Inflammatory macrophage treated with lipopolysaccharide for 1 hour (primary cell): Measurements from ENCODE around the gene ATP6V0C.
A peak's percentile ranks its signal among the peaks of the same experiment; 100 is the strongest.

Source experiments
- DNase-seq, 2 donors: peaks; one replicate each; pipeline ENCODE4 v3.0.0-alpha.2; 2020 to 2022

ATP6V0C gene

GRCh38 chr16:2512735-2513404, 882 bp upstream of the ATP6V0C start:
- DNase-seq: no peak

- DNase-seq: peak in 1 of 2 donors; percentile 42
Observed at GRCh38 chr16:2514333-2515179, 804 bp downstream of the ATP6V0C start.

- DNase-seq: peak in 1 of 2 donors; percentile 44
Observed at GRCh38 chr16:2515180-2515851, 1.6 kb downstream of the ATP6V0C start.

- peak; percentile 72 for DNase-seq
Observed at GRCh38 chr16:2516391-2517240, 2.9 kb downstream of the ATP6V0C start.

GRCh38 chr16:2517954-2518605, 4.3 kb downstream of the ATP6V0C start:
- DNase-seq: no peak

- DNase-seq: no peak
Observed at GRCh38 chr16:2518823-2519710, 5.3 kb downstream of the ATP6V0C start.

- no peak for DNase-seq
Observed at GRCh38 chr16:2519711-2520080, 5.9 kb downstream of the ATP6V0C start.

- DNase-seq: peak; percentile 82 to 87
Observed at GRCh38 chr16:2520097-2520783, 6.5 kb downstream of the ATP6V0C start, which contains the start of gene AMDHD2. TSS of gene AMDHD2 (plus strand) at chr16:2520371. CDS start at chr16:2520459, 88 bp downstream.

GRCh38 chr16:2520784-2521531, 7.2 kb downstream of the ATP6V0C start:
- no peak for DNase-seq

- DNase-seq: no peak
Observed at GRCh38 chr16:2523801-2524231, 10.1 kb downstream of the ATP6V0C start.

GRCh38 chr16:2524339-2524938, 10.7 kb downstream of the ATP6V0C start:
- no peak for DNase-seq

GRCh38 chr16:2526135-2526534, 12.4 kb downstream of the ATP6V0C start:
- no peak for DNase-seq

GRCh38 chr16:2527071-2527783, 13.5 kb downstream of the ATP6V0C start:
- no peak for DNase-seq

- no peak for DNase-seq
Observed at GRCh38 chr16:2527784-2528100, 14.0 kb downstream of the ATP6V0C start.

GRCh38 chr16:2528161-2529060, 14.7 kb downstream of the ATP6V0C start:
- DNase-seq: no peak

- DNase-seq: no peak
Observed at GRCh38 chr16:2529061-2529931, 15.5 kb downstream of the ATP6V0C start.
